Fibroblast of peridontal ligament (primary cell): ENCODE results near the gene STK32A.

ENCODE experiments used
- DNase-seq: peaks from one replicate; pipeline ENCODE4 v3.0.0-alpha.2; 2010; ENCODE audit errors: extremely low read depth

Gene STK32A

DNA sequence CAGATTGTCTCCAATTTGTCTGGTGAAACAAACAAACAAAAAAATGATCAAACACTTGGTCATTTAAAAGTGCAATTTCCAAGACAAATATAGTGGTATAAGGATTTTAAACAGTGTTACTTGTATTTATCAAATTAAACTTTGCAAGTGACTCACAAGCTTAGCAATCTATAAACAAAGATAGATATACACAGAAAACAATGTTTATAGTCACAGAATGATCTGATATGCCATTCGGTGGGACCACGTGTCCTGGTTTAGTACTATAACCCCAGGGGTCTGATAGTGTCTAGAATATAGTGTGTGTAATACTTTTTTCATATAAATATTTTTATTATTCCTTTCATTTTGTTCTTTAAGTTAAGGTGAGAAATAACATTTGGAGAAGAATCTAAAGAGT lies 183.8 kb downstream of the STK32A start:
- no peak for DNase-seq

DNA sequence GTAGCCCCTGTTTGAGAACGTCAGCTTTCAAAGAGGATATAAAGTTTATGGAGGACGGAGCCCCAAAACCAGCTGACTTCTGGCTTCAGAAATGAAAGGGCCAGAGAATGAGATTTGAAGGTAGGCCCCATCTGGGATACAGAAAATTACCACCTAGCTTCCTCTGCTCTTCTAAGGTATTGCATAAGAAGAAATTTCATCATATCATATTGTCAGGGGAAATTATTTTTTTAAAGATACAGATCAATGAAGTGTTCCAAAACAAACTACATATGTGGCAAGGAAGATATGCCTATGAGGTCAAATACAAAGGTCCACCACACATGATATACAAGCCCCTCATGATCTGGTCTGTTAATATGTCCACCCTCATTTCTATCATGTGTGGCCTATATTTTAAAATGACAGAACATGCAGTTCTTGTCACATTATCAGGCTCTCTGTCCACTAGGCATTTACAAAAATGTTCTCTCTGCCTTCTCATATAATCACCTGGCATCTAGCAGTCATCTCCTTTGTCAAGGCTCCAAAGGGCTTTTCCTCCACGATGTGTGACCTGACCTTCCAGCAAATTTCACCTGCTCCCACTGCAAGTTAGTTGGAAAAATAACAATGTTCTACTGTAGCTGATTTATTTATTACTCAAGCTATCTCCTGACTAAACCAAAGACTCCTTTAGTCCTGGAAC lies 192.0 kb downstream of the STK32A start:
- no peak for DNase-seq

DNA sequence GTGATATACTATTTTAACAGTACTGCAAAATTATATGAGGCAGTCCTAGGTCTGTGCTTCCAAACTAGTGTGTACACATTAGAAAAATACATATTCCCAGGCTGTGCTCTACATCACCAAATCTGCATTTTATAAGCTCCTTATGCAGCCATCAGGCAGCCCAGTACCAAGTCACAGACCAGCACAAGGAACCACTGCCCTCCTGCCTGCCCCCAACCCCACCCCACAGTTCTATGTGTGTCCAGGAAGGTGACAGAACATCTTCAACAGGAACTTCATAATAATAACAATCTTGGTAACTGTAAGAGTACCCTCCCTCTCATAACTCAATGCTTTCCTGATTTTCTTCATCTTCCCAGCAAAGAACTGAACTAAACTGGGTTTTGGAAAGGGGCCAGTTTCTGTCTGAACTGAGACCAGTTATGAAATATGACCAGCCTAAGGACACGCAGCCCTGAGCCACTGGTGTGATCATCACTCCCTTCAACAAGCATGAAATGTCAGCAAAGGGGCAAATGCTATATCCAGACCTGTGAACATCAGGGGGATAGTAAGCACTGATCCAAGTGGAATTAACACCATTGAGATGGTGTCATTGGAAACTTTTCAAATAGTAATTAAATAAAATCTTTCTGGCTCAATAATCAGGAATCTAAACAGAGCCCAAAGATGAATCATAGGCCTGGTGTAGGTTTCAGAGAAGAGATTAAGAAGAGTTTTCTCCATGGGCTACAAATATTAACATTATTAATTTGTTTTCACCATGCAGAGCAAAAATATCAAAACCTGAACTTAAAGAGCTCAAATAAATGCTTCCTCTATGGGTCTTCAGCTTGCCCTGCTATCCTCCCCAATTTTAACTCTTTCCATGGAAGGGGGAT lies 192.9 kb downstream of the STK32A start:
- peak; percentile 78 for DNase-seq

DNA sequence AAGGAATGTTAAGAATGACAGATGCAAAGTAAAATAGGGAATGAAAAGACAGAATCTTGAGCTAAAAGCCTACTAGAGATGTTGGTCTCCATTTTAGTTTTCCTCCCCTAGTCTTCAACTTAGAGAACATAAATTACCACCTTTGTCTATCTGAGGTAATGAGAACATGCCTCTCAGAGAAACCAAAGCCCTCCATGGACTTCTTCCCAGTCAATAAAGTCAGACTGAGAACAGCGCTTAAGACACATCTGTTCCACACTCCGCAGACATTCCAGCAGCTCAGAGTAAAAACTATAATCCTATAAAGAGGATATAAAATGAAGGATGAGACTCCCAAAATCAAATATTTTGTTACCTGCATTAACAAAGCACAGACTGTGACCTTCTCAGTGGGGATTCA lies 195.8 kb downstream of the STK32A start:
- DNase-seq, result no peak

DNA sequence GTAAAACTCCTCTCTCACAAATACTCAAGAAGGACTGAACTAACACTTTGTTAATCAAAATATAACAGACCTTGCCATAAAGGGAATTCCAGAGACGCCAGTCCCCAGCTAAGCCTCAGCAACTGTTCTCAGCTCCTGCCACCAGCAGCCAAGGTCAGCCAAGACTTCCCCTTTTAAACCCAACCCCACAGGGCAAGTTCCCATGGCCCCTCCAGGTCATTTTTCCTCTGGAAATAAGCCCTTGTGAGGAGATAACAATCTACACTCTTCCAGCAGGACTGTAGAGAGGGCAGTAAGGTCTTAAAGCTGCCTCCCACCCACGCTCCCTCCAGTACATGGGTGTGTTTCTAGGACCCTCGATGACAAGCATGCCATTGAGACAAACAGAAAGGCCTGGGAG lies 196.8 kb downstream of the STK32A start:
- no peak for DNase-seq

DNA sequence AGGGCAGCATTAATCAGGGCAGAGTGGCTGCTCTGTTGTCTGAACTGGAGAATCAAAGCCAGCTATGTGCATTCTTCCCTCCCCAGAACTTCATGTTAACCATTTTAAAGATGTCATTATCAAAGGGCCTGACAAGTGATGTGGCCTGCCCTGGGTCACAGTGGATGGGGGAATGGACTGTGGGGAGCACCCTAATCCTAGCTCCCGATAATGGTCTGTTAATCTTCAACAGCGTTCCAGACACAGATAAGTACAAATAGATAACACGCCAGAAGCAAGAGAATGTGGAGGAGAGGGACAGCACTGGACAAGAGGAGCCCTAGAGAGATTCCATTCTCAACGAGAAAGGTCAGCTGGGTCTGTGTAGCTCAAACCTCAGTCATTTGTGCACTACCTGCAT lies 197.5 kb downstream of the STK32A start:
- DNase-seq, result no peak

DNA sequence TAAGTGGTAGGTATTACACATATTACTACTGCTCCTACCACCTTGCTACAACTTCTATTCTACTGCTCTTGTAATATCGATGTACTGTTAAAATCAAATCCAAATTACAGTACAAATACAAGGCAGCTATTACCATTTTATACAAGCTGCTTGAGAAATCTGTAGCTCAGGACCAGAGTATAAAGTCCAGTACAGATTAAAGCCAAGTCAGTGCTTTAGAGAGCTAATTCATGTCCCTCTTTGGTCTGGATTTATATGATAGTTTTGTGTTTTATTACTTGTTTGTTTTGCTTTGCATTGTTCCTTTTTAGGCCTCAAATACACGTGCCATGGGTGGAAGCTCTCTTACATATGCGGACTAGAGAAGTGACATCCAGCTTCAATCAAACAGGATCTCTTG lies 199.2 kb downstream of the STK32A start:
- DNase-seq, result no peak

DNA sequence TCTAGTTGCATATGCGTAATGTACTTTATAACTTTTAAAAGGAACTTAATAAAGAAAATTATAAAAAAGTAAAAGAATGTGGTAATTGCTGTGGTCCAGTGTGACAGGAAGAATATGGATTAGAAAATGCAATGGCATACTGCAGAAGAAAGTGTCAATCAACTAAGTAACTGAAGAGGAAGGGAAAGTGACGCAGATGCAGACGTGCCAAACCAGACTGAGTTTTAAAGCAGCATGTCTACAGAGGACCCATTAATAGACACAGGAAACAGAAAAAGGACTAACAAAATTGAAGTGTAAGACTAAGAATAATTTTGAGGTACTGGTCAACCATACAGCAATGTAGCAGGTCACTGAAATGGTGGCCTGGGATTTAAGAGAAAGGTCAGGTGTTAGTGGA lies 201.8 kb downstream of the STK32A start:
- DNase-seq, result no peak

DNA sequence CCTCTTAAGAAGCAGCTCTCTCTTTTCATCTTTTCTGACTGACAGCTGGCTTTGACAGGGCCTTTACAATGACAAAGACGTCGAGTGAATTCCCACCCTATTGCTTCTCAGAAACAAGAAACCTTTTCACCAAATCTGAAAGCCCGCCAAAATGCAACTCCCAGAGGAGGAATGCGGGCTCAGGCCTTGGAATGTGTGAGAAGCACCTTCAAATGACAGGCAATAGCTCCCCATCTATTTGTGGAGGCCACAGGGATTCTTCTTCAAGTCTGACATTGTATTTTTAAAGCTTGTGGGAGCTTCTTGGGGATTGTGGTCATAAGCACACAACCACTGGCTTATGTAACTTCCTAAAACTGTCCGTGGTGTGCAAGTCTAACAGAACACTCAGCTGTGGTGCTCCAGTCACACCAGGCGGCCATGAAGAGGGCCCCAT lies 202.4 kb downstream of the STK32A start:
- peak; percentile 32 for DNase-seq
